HepG2 (cell line): Measurements from ENCODE around the gene TUFM. TPM values are rescaled to one million over a fixed set of nuclear protein-coding genes. Genes with fewer than 3 reads are reported as not detected.

Experiments
- ATAC-seq: fragments of 200-7000 bp; cut with Tn5 transposase; 3 replicates; pipeline ENCODE4 v1.9.1; 2020; ENCODE audit warnings: mild to moderate bottlenecking, moderate library complexity
- BruUV-seq: library from RNA; stranded (reverse); fragments of 400-500 nt; replicated peaks from 2 replicates; lab custom pipeline; 2021; lab: Mats Ljungman, UMichigan
- CTCF ChIA-PET: fragments of 300-600 bp; formaldehyde crosslinking; extraction: SDS; loops from one replicate; lab custom pipeline; 2021; ENCODE audit warnings: low total read pairs, inconsistent platforms, low intra/inter-chr PET ratio; lab: Yijun Ruan, JAX
- POLR2A ChIA-PET: fragments of 350-600 bp; sonication (Branson Sonifier 250); formaldehyde crosslinking; loops from one replicate; lab custom pipeline; 2020; ENCODE audit warnings: antibody characterized with exemption, inconsistent platforms; lab: Yijun Ruan, JAX
- DNase-seq: peaks from one replicate; pipeline ENCODE4 v3.0.0-alpha.2; 2015; ENCODE audit warnings: low spot score
- FAIRE-seq: peaks from 3 replicates; lab custom pipeline; 2011; peaks lifted over from hg19 to GRCh38; lab: Jason Lieb, UNC
- H2AFZ ChIP-seq: one replicate; pipeline ENCODE4 v1.6.1; 2011; ENCODE audit warnings: low read length, inconsistent platforms
- H3K27ac ChIP-seq: fragments of 300-600 bp; 3 replicates; pipeline ENCODE4 v1.8.0; 2011; ENCODE audit warnings: mixed run types, mild to moderate bottlenecking, mixed read lengths, low read length, inconsistent platforms; ENCODE audit not compliant: insufficient read depth; ENCODE audit errors: extremely low read length
- H3K27me3 ChIP-seq, 2 experiments: fragments of 200-600 bp in 1 of 2; 2 replicates in 1 of 2; 3 replicates in 1 of 2; pipeline versions ENCODE4 v1.6.0 to v1.8.0; 2011; ENCODE audit warnings: low read length in 2 of 2, mild to moderate bottlenecking in 2 of 2, moderate library complexity in 2 of 2, inconsistent platforms in 1 of 2; ENCODE audit not compliant: insufficient read depth in 2 of 2, control insufficient read depth in 1 of 2
- H3K36me3 ChIP-seq, 2 experiments: fragments of 200-600 bp in 1 of 2; replicated peaks in 1 of 2; 2 replicates in 1 of 2; 3 replicates in 1 of 2; pipeline versions ENCODE4 v1.5.1 to v1.8.0; 2011; ENCODE audit warnings: low read length in 2 of 2, inconsistent platforms in 1 of 2; ENCODE audit not compliant: insufficient read depth in 2 of 2, control insufficient read depth in 1 of 2
- H3K4me1 ChIP-seq: 2 replicates; pipeline ENCODE4 v1.5.1; 2012; ENCODE audit warnings: low read length, inconsistent platforms; ENCODE audit not compliant: insufficient read depth
- H3K4me2 ChIP-seq: 2 replicates; pipeline ENCODE4 v1.6.0; 2011; ENCODE audit warnings: low read depth, low read length, inconsistent platforms
- H3K4me3 ChIP-seq, 3 experiments: fragments of 200-600 bp in 1 of 3; sonication (generic), shearing (Covaris generic) in 1 of 3; replicated peaks in 1 of 3; 2 replicates each; pipeline ENCODE4 v1.5.1; 2011 to 2016; ENCODE audit warnings: low read length in 3 of 3, inconsistent platforms in 2 of 3, low read depth in 2 of 3, mild to moderate bottlenecking in 2 of 3, control low read depth in 1 of 3, mixed read lengths in 1 of 3; ENCODE audit not compliant: insufficient read depth in 1 of 3
- H3K79me2 ChIP-seq: one replicate; pipeline ENCODE4 v1.6.1; 2011; ENCODE audit warnings: low read length, inconsistent platforms; ENCODE audit not compliant: insufficient read depth
- H3K9ac ChIP-seq: 2 replicates; pipeline ENCODE4 v1.6.0; 2011; ENCODE audit warnings: mild to moderate bottlenecking, low read depth, low read length, inconsistent platforms; ENCODE audit not compliant: insufficient read depth
- H3K9me3 ChIP-seq: 2 replicates; pipeline ENCODE4 v1.5.1; 2012; ENCODE audit warnings: mild to moderate bottlenecking, low read length
- H4K20me1 ChIP-seq: 2 replicates; pipeline ENCODE4 v1.6.0; 2011; ENCODE audit warnings: inconsistent platforms, mild to moderate bottlenecking, low read length, moderate library complexity; ENCODE audit not compliant: insufficient read depth
- ADNP ChIP-seq: sonication (generic); formaldehyde crosslinking; IDR thresholded peaks from 2 replicates; pipeline ENCODE4 v1.4.0; 2020; ENCODE audit warnings: missing genetic modification reagents
- BCL6 ChIP-seq: IDR thresholded peaks from 2 replicates; pipeline ENCODE4 v1.6.1; 2016; ENCODE audit warnings: missing genetic modification reagents, missing compliant biosample characterization
- BRCA1 ChIP-seq: sonication (generic); formaldehyde crosslinking; IDR thresholded peaks from 2 replicates; pipeline ENCODE4 v1.4.0; 2020; ENCODE audit warnings: missing genetic modification reagents
- ETS1 ChIP-seq: sonication (generic); formaldehyde crosslinking; IDR thresholded peaks from 2 replicates; pipeline ENCODE4 v1.4.0; 2020; ENCODE audit warnings: missing genetic modification reagents
- EZH2 ChIP-seq: conservative IDR thresholded peaks from 2 replicates; pipeline ENCODE4 v1.6.1; 2012; ENCODE audit warnings: mild to moderate bottlenecking, low read depth, low read length, moderate library complexity
- FUBP1 ChIP-seq: sonication (generic); formaldehyde crosslinking; IDR thresholded peaks from 2 replicates; pipeline ENCODE4 v1.5.1; 2020; ENCODE audit warnings: missing genetic modification reagents, mild to moderate bottlenecking, borderline replicate concordance
- GRHL1 ChIP-seq: sonication (generic); formaldehyde crosslinking; conservative IDR thresholded peaks from 2 replicates; pipeline ENCODE4 v1.8.0; 2022; ENCODE audit warnings: missing genetic modification reagents
- HMG20A ChIP-seq: IDR thresholded peaks from 2 replicates; pipeline ENCODE4 v1.6.1; 2016; ENCODE audit warnings: borderline replicate concordance
- MYC ChIP-seq: sonication (generic); formaldehyde crosslinking; IDR thresholded peaks from 2 replicates; pipeline ENCODE4 v1.9.0; 2021; ENCODE audit warnings: missing genetic modification reagents, borderline replicate concordance
- NR2F1 ChIP-seq, 2 experiments: fragments of 450-650 bp in 1 of 2; formaldehyde crosslinking in 1 of 2; IDR thresholded peaks; 2 replicates each; pipeline versions ENCODE4 v1.5.0 to v1.6.1; 2016 to 2020; ENCODE audit warnings: mild to moderate bottlenecking in 1 of 2, missing compliant biosample characterization in 1 of 2, missing genetic modification reagents in 1 of 2, moderate library complexity in 1 of 2
- PHF5A ChIP-seq: IDR thresholded peaks from one replicate; pipeline ENCODE4 v1.6.1; 2018; ENCODE audit warnings: low read depth, missing genetic modification reagents; ENCODE audit not compliant: unreplicated experiment
- POLR2A ChIP-seq, 2 experiments: IDR thresholded peaks; 2 replicates each; pipeline ENCODE4 v1.6.1; 2011; ENCODE audit warnings: low read depth in 2 of 2, low read length in 2 of 2, mild to moderate bottlenecking in 1 of 2, moderate library complexity in 1 of 2; ENCODE audit not compliant: insufficient read depth in 1 of 2
- POLR2G ChIP-seq: fragments of 200-400 bp; formaldehyde crosslinking; IDR thresholded peaks from 2 replicates; pipeline ENCODE4 v1.6.1; 2018; ENCODE audit warnings: mild to moderate bottlenecking, low read depth, low read length, moderate library complexity
- SKIL ChIP-seq: sonication (generic); formaldehyde crosslinking; IDR thresholded peaks from 2 replicates; pipeline ENCODE4 v1.8.0; 2022; ENCODE audit warnings: missing genetic modification reagents, mild to moderate bottlenecking, moderate library complexity, borderline replicate concordance
- SOX5 ChIP-seq: IDR thresholded peaks from 2 replicates; pipeline ENCODE4 v1.6.1; 2016; ENCODE audit warnings: borderline replicate concordance
- TBX2 ChIP-seq: sonication (generic); formaldehyde crosslinking; IDR thresholded peaks from 2 replicates; pipeline ENCODE4 v1.5.0; 2020; ENCODE audit warnings: missing genetic modification reagents, mild to moderate bottlenecking, borderline replicate concordance
- ZNF282 ChIP-seq: fragments of 450-650 bp; IDR thresholded peaks from 2 replicates; pipeline ENCODE4 v1.6.1; 2018; ENCODE audit not compliant: partially characterized antibody
- ZNF557 ChIP-seq: sonication (generic); formaldehyde crosslinking; IDR thresholded peaks from 2 replicates; pipeline ENCODE4 v1.4.0; 2020; ENCODE audit warnings: missing genetic modification reagents
- ZNF619 ChIP-seq: sonication (generic); formaldehyde crosslinking; IDR thresholded peaks from 2 replicates; pipeline ENCODE4 v1.4.0; 2020; ENCODE audit warnings: mild to moderate bottlenecking, missing genetic modification reagents
- ZNF761 ChIP-seq: sonication (generic); formaldehyde crosslinking; conservative IDR thresholded peaks from 2 replicates; pipeline ENCODE4 v1.4.0; 2020; ENCODE audit warnings: mild to moderate bottlenecking, missing genetic modification reagents
- WGBS: methylation state at CpG from one replicate; pipeline ENCODE4 v1.1.6; 2017; ENCODE audit warnings: low lambda C conversion rate; 5-methylcytosine and 5-hydroxymethylcytosine counted together
- in situ Hi-C: cut with HindIII; loops from 2 replicates; pipeline ENCODE4 v1.10.0; 2017; ENCODE audit warnings: low pct_unique_long_range_greater_than_20kb; ENCODE audit not compliant: extremely low pct_ligation_motif_present
- intact Hi-C: fragments of 100-400 bp; cut with micrococcal nuclease; formaldehyde crosslinking; loops from one replicate; pipeline ENCODE4 v1.10.0; 2022; ENCODE audit not compliant: unreplicated experiment
- polyA plus RNA-seq, 8 experiments: library from polyadenylated mRNA; depleted of rRNA in 3 of 8; stranded (reverse) in 7 of 8; unstranded in 1 of 8; fragments of >200 nt; fragmentation: Illumina TruSeq in 4 of 8; extraction: Trizol in 4 of 8; gene quantifications; 2 replicates each; pipeline versions ENCODE4 v1.2.1 to v1.2.3, GENCODE V29; 2011 to 2016; ENCODE audit warnings: low read depth in 4 of 8, missing spikeins in 1 of 8, mixed read lengths in 1 of 8; ENCODE audit not compliant: insufficient read depth in 1 of 8
- total RNA-seq, 5 experiments: library from RNA; depleted of rRNA; stranded (reverse); fragments of >200 nt; fragmentation: Illumina TruSeq; extraction: Trizol; gene quantifications; 2 replicates each; pipeline ENCODE4 v1.2.3, GENCODE V29; 2016; ENCODE audit warnings: low read depth in 1 of 5

Gene TUFM
- total and polyA plus RNA-seq, 2 of the 13 experiments (the other 11 are each of a cell fraction or from before 2014, with no cell fraction given): 206 to 298 TPM

GRCh38 chr16:28843766-28844165 lies 2.4 kb downstream of the TUFM start:
- no peak overlapping the region for H3K4me3 ChIP-seq
- ChIA-PET CTCF (no interaction called here), POLR2A (interaction anchor here (3.9 to 6.6 kb wide), 4 partner anchors 14 to 79 kb away, joined by 25 to 104 read pairs (median 66); partner anchors contain the start of genes ATXN2L and SH2B1)
- FAIRE-seq (no peak), ATAC-seq (no peak), DNase-seq (no peak)
- peaks cover 18% of the 10 kb centered on the region for H3K4me1 ChIP-seq
- H2AFZ ChIP-seq: no peak overlapping the region
- no peak overlapping the region for H3K27ac ChIP-seq
- peaks cover 26% of the 10 kb centered on the region for H3K79me2 ChIP-seq
- WGBS: 98% methylated on average over 12 of the region's 12 CpGs
- H3K9me3 ChIP-seq: no peaks in the 10 kb centered on the region
- intact Hi-C loops: no loop called here
- peaks cover 27 to 28% of the 10 kb centered on the region in 2 experiments for H3K36me3 ChIP-seq
- in situ Hi-C loops: no loop called here
- BruUV-seq: no TSS peak
- H3K27me3 ChIP-seq: no peaks in the 10 kb centered on the region; a peak in 1 of 5 replicates
- no peak overlapping the region for H3K4me2 ChIP-seq
- H4K20me1 ChIP-seq: 0 out of 2 replicates have a peak, but pooled peaks cover 4% of the 10 kb centered on the region
- no peak overlapping the region for H3K9ac ChIP-seq
- TF ChIP-seq POLR2A (IDR thresholded peaks at IDR 0.05; ENCODE audit: insufficient read depth in 1 of 2, low read depth in 2 of 2, low read length in 2 of 2) (peak in 1 of 2 experiments; percentile 25; a peak in 2 of 4 replicates), SKIL (CRISPR knock-in tag) (no peak), ZNF282 (no peak), ADNP (CRISPR knock-in tag) (no peak), TBX2 (CRISPR knock-in tag) (no peak), GRHL1 (no peak), PHF5A (CRISPR knock-in tag) (no peak), HMG20A (CRISPR knock-in tag) (no peak), ZNF761 (CRISPR knock-in tag) (no peak), ZNF557 (no peak), NR2F1 (CRISPR knock-in tag; IDR thresholded peaks at IDR 0.05) (no peak), MYC (no peak), BRCA1 (no peak), ZNF619 (CRISPR knock-in tag) (no peak), POLR2G (peak; percentile 39; the same call in 1 of the 2 replicates), SOX5 (CRISPR knock-in tag) (no peak), BCL6 (CRISPR knock-in tag) (no peak), EZH2 (no peak), FUBP1 (CRISPR knock-in tag) (no peak), ETS1 (no peak)
